Spleen (tissue), 11 donors: ENCODE results near the gene TMEM222. TPM values are rescaled to one million over a fixed set of nuclear protein-coding genes. Genes with fewer than 3 reads are reported as not detected.
A peak's percentile ranks its signal among the peaks of the same experiment; 100 is the strongest.

Experiments
- DNase-seq: peaks from one replicate; pipeline ENCODE4 v3.0.0-alpha.2; 2020
- H3K27ac ChIP-seq, 8 donors: fragments of 200-600 bp; sonication (generic) in 7 of 8; 1 replicate in 4 of 8; 2 replicates in 4 of 8; pipeline versions ENCODE4 v1.5.0 to v1.8.0; 2016 to 2021; ENCODE audit warnings: inconsistent platforms in 4 of 8, mild to moderate bottlenecking in 4 of 8, moderate library complexity in 1 of 8
- H3K27me3 ChIP-seq, 7 donors: fragments of 200-600 bp; sonication (generic) in 6 of 7; replicated peaks in 1 of 7; 1 replicate in 4 of 7; 2 replicates in 3 of 7; pipeline versions ENCODE4 v1.5.0 to v1.8.0; 2016 to 2021; ENCODE audit warnings: inconsistent platforms in 3 of 7, mild to moderate bottlenecking in 1 of 7
- H3K36me3 ChIP-seq, 6 donors: fragments of 200-600 bp; sonication (generic) in 5 of 6; 1 replicate in 4 of 6; 2 replicates in 2 of 6; pipeline versions ENCODE4 v1.5.0 to v1.8.0; 2016 to 2021; ENCODE audit warnings: inconsistent platforms in 2 of 6
- H3K4me1 ChIP-seq, 6 donors: fragments of 200-600 bp; sonication (generic) in 5 of 6; 1 replicate in 3 of 6; 2 replicates in 3 of 6; pipeline versions ENCODE4 v1.5.0 to v1.8.0; 2016 to 2021; ENCODE audit warnings: inconsistent platforms in 3 of 6
- H3K4me3 ChIP-seq, 8 donors: fragments of 200-600 bp; sonication (generic) in 7 of 8; 1 replicate in 4 of 8; 2 replicates in 4 of 8; pipeline versions ENCODE4 v1.5.0 to v1.8.0; 2016 to 2021; ENCODE audit warnings: inconsistent platforms in 4 of 8, mild to moderate bottlenecking in 4 of 8, moderate library complexity in 2 of 8
- H3K9me3 ChIP-seq, 8 donors: fragments of 200-600 bp; sonication (generic) in 7 of 8; 1 replicate in 4 of 8; 2 replicates in 4 of 8; pipeline versions ENCODE4 v1.5.0 to v1.8.0; 2016 to 2021; ENCODE audit warnings: inconsistent platforms in 4 of 8
- CTCF ChIP-seq, 11 experiments: fragments of 200-600 bp in 7 of 11; fragments of 450-650 bp in 4 of 11; sonication (generic) in 4 of 11; IDR thresholded peaks in 8 of 11; conservative IDR thresholded peaks in 3 of 11; 1 replicate in 7 of 11; 2 replicates in 4 of 11; pipeline versions ENCODE4 v1.4.0 to v1.8.0; 2016 to 2021; ENCODE audit warnings: antibody characterized with exemption in 11 of 11, inconsistent platforms in 4 of 11, mild to moderate bottlenecking in 1 of 11
- POLR2A ChIP-seq, 3 donors: fragments of 450-650 bp; IDR thresholded peaks; one replicate each; pipeline ENCODE4 v1.5.1; 2017; ENCODE audit warnings: antibody characterized with exemption in 3 of 3, mild to moderate bottlenecking in 1 of 3
- POLR2AphosphoS5 ChIP-seq, 3 donors: sonication (generic); formaldehyde crosslinking; IDR thresholded peaks; one replicate each; pipeline ENCODE4 v1.5.1; 2017; ENCODE audit warnings: antibody characterized with exemption in 3 of 3
- WGBS, 5 donors: extraction: QIAGEN DNeasy Blood & Tissue Kit in 3 of 5; methylation state at CpG; one replicate each; pipeline versions ENCODE4 v1.1.5 to v1.1.7; 2013 to 2018; 5-methylcytosine and 5-hydroxymethylcytosine counted together
- intact Hi-C: fragments of 100-400 bp; cut with DNase I; formaldehyde crosslinking; loops from one replicate; pipeline ENCODE4 v1.15.0; 2023; ENCODE audit warnings: low total_unique reads
- polyA plus RNA-seq, 3 donors: library from polyadenylated mRNA; stranded (reverse); fragments of 200-250 nt; gene quantifications; one replicate each; pipeline ENCODE4 v1.2.1, GENCODE V29; 2013
- total RNA-seq, 7 donors: library from RNA; depleted of rRNA in 3 of 7; stranded (reverse); fragments of >200 nt in 3 of 7; fragmentation: NEBNext Ultra II Directional in 4 of 7; extraction: Animal tissue kit (Norgen Biotek cat#: 25700) in 4 of 7; gene quantifications; one replicate each; pipeline versions ENCODE4 v1.1.0 to v1.2.1, GENCODE V29; 2016 to 2021
- donor health status: healthy with polysubstance abuse.
- donor health status: DM: no; HTN: no; CAD: no; lungs with moderate emphysema.
- donor health status: DM: no; HTN: no; CAD: no.
- donor health status: Bipolar disorder and iron deficiency.
- donor health status: healthy.
- donor health status: DM: no; HTN: no; CAD: no.
- donor health status: DM: yes; HTN: yes; CAD: no.

TMEM222 gene
- total and polyA plus RNA-seq, 10 donors = 25.4 to 38.9 (median 31.8) TPM

GRCh38 chr1:27345272-27345671 is 23.3 kb downstream of the TMEM222 start:
- no peaks in the 10 kb centered on the region for H3K9me3 ChIP-seq
- 74 to 93% (median 85%) methylated on average over 8 to 12 of the region's 12 CpGs for WGBS, 5 donors
- TF ChIP-seq CTCF (IDR thresholded peaks at IDR 0.05 in 8 of 11, conservative IDR thresholded peaks at IDR 0.05 in 3 of 11) (no peak), POLR2AphosphoS5 (IDR thresholded peaks at IDR 0.05) (peak in 1 of 3 donors; percentile 19)
- no peak overlapping the region for H3K4me3 ChIP-seq
- peaks cover 0 to 15% (median 0%) of the 10 kb centered on the region in 7 donors for H3K27me3 ChIP-seq
- H3K4me1 ChIP-seq = peaks cover 7 to 98% (median 55%) of the 10 kb centered on the region in 6 donors
- peak overlapping the region in 1 of 8 donors; percentile 21 for H3K27ac ChIP-seq
- DNase-seq = no peak
- peaks cover 0 to 50% (median 26%) of the 10 kb centered on the region in 6 donors for H3K36me3 ChIP-seq
- intact Hi-C loops = no loop called here

GRCh38 chr1:27346357-27346756 is 24.4 kb downstream of the TMEM222 start:
- H3K27ac ChIP-seq = no peak overlapping the region
- H3K36me3 ChIP-seq = peaks cover 0 to 61% (median 31%) of the 10 kb centered on the region in 6 donors
- peaks cover 0 to 23% (median 0%) of the 10 kb centered on the region in 7 donors for H3K27me3 ChIP-seq
- WGBS, 5 donors = 91 to 96% (median 92%) methylated on average over 8 of the region's 8 CpGs
- H3K4me3 ChIP-seq = no peak overlapping the region
- no peak for DNase-seq
- H3K4me1 ChIP-seq = peaks cover 6 to 98% (median 52%) of the 10 kb centered on the region in 6 donors
- no peak for TF ChIP-seq POLR2A (IDR thresholded peaks at IDR 0.05)
- no peak for TF ChIP-seq POLR2AphosphoS5 (IDR thresholded peaks at IDR 0.05)
- TF ChIP-seq CTCF (IDR thresholded peaks at IDR 0.05 in 8 of 11, conservative IDR thresholded peaks at IDR 0.05 in 3 of 11) = no peak
- intact Hi-C loops = no loop called here
- no peaks in the 10 kb centered on the region for H3K9me3 ChIP-seq

- no peak for DNase-seq
- Histone ChIP-seq H3K27ac (peak overlapping the region in 1 of 8 donors; percentile 33), H3K27me3 (peaks cover 0 to 23% (median 0%) of the 10 kb centered on the region in 7 donors), H3K36me3 (peaks cover 0 to 68% (median 32%) of the 10 kb centered on the region in 6 donors), H3K9me3 (no peaks in the 10 kb centered on the region), H3K4me3 (no peak overlapping the region), H3K4me1 (peaks cover 0 to 92% (median 49%) of the 10 kb centered on the region in 6 donors)
- intact Hi-C loops = no loop called here
- TF ChIP-seq POLR2A (IDR thresholded peaks at IDR 0.05) = no peak
- TF ChIP-seq CTCF (IDR thresholded peaks at IDR 0.05 in 8 of 11, conservative IDR thresholded peaks at IDR 0.05 in 3 of 11) = no peak
- peak in 2 of 3 donors; percentile 47 to 61 for TF ChIP-seq POLR2AphosphoS5 (IDR thresholded peaks at IDR 0.05)
- WGBS, 5 donors = 65 to 86% (median 77%) methylated on average over 14 of the region's 14 CpGs
Measured at GRCh38 chr1:27346991-27347624, 25.1 kb downstream of the TMEM222 start.
